ENCODE measurements around the gene NIPSNAP3A. TPM values are rescaled to one million over a fixed set of nuclear protein-coding genes. Genes with fewer than 3 reads are reported as not detected.

NIPSNAP3A gene
- total RNA-seq, 2 experiments from 2014 or later, result 12.2 to 12.4 TPM

GRCh38 chr9:104787306-104788015, 40.0 kb downstream of the NIPSNAP3A start:
- H3K27ac Mint-ChIP-seq, result no peak overlapping the region
- CTCF ChIA-PET, result interaction anchor here (0.8 kb wide), 1 partner anchor 12 kb away, joined by 3 read pairs; no protein-coding TSS in a partner anchor

GRCh38 chr9:104788251-104788650, 40.8 kb downstream of the NIPSNAP3A start:
- ChIA-PET CTCF (no interaction called here), POLR2A (no interaction called here)
- Mint-ChIP-seq H3K27me3 (no peaks in the 10 kb centered on the region), H3K27ac (no peak overlapping the region), H3K4me3 (no peak overlapping the region), H3K36me3 (ENCODE audit: low read depth) (no peaks in the 10 kb centered on the region), H3K9me3 (no peaks in the 10 kb centered on the region), H3K4me1 (ENCODE audit: low read depth) (no peaks in the 10 kb centered on the region)
- DNase-seq (no peak), ATAC-seq (no peak)
- no peak for TF ChIP-seq CTCF (IDR thresholded peaks at IDR 0.05)
- intact Hi-C loops (cut with micrococcal nuclease), result no loop called here

More at GRCh38 chr9:104787306-104788015, 40.0 kb downstream of the NIPSNAP3A start:
- H3K9me3 Mint-ChIP-seq, result no peaks in the 10 kb centered on the region
- no peaks in the 10 kb centered on the region for H3K4me1 Mint-ChIP-seq (ENCODE audit: low read depth)
- no peak overlapping the region for H3K4me3 Mint-ChIP-seq
- POLR2A ChIA-PET, result no interaction called here
- no peak for TF ChIP-seq CTCF (IDR thresholded peaks at IDR 0.05)
- intact Hi-C loops (cut with micrococcal nuclease), result no loop called here
- H3K36me3 Mint-ChIP-seq (ENCODE audit: low read depth), result no peaks in the 10 kb centered on the region
- H3K27me3 Mint-ChIP-seq, result no peaks in the 10 kb centered on the region
- ATAC-seq (no peak), DNase-seq (no peak)

- POLR2A ChIA-PET, result no interaction called here
- peaks cover 2% of the 10 kb centered on the region for H3K4me1 Mint-ChIP-seq (ENCODE audit: low read depth)
- no peaks in the 10 kb centered on the region for H3K27me3 Mint-ChIP-seq
- no peaks in the 10 kb centered on the region for H3K36me3 Mint-ChIP-seq (ENCODE audit: low read depth)
- intact Hi-C loops (cut with micrococcal nuclease), result loop anchor here (10.0 kb wide), 1 partner anchor 351 kb away; no protein-coding TSS in a partner anchor
- ATAC-seq (peak; percentile 74), DNase-seq (peak; percentile 53)
- H3K9me3 Mint-ChIP-seq, result no peaks in the 10 kb centered on the region
- H3K27ac Mint-ChIP-seq, result no peak overlapping the region
- no peak overlapping the region for H3K4me3 Mint-ChIP-seq
- CTCF ChIA-PET, result no interaction called here
- TF ChIP-seq CTCF (IDR thresholded peaks at IDR 0.05), result no peak
Measured at GRCh38 chr9:104794070-104794469, 46.6 kb downstream of the NIPSNAP3A start.

GRCh38 chr9:104795082-104795481, 47.6 kb downstream of the NIPSNAP3A start:
- POLR2A ChIA-PET, result no interaction called here
- intact Hi-C loops (cut with micrococcal nuclease), result loop anchor here (10.0 kb wide), 1 partner anchor 350 kb away; no protein-coding TSS in a partner anchor
- Mint-ChIP-seq H3K27ac (no peak overlapping the region), H3K27me3 (no peaks in the 10 kb centered on the region), H3K9me3 (no peaks in the 10 kb centered on the region), H3K4me1 (ENCODE audit: low read depth) (peaks cover 2% of the 10 kb centered on the region), H3K36me3 (ENCODE audit: low read depth) (no peaks in the 10 kb centered on the region), H3K4me3 (no peak overlapping the region)
- no peak for ATAC-seq
- TF ChIP-seq CTCF (IDR thresholded peaks at IDR 0.05), result no peak
- no peak for DNase-seq
- CTCF ChIA-PET, result no interaction called here

GRCh38 chr9:104795857-104796256, 48.4 kb downstream of the NIPSNAP3A start:
- intact Hi-C loops (cut with micrococcal nuclease), result loop anchor here (10.0 kb wide), 1 partner anchor 349 kb away; no protein-coding TSS in a partner anchor
- TF ChIP-seq CTCF (IDR thresholded peaks at IDR 0.05), result no peak
- H3K27me3 Mint-ChIP-seq, result no peaks in the 10 kb centered on the region
- no peak overlapping the region for H3K27ac Mint-ChIP-seq
- POLR2A ChIA-PET, result no interaction called here
- H3K9me3 Mint-ChIP-seq, result no peaks in the 10 kb centered on the region
- ATAC-seq, result no peak
- peaks cover 2% of the 10 kb centered on the region for H3K4me1 Mint-ChIP-seq (ENCODE audit: low read depth)
- CTCF ChIA-PET, result no interaction called here
- H3K36me3 Mint-ChIP-seq (ENCODE audit: low read depth), result no peaks in the 10 kb centered on the region
- DNase-seq, result no peak
- no peak overlapping the region for H3K4me3 Mint-ChIP-seq

Measured in activated CD8-positive, alpha-beta T cell treated with anti-CD3 and anti-CD28 coated beads for 36 hours (primary cell).